SK-N-SH (cell line): ENCODE results near the gene CAMK2N1.

Experiments used
- CHD2 ChIP-seq: fragments of 150-350 bp; IDR thresholded peaks from 2 replicates; pipeline ENCODE4 v1.6.1; 2018; ENCODE audit warnings: low read length; ENCODE audit not compliant: partially characterized antibody
- ELF1 ChIP-seq: IDR thresholded peaks from 2 replicates; pipeline ENCODE4 v1.4.0; 2012
- EZH2phosphoT487 ChIP-seq: fragments of 200-600 bp; sonication (generic); IDR thresholded peaks from 2 replicates; pipeline ENCODE4 v1.6.1; 2017; ENCODE audit warnings: low read depth, mixed run types, mild to moderate bottlenecking, antibody characterized with exemption, moderate library complexity, borderline replicate concordance
- GATA2 ChIP-seq: sonication (generic); formaldehyde crosslinking; IDR thresholded peaks from 2 replicates; pipeline ENCODE4 v1.5.0; 2020; ENCODE audit warnings: mild to moderate bottlenecking, missing genetic modification reagents
- POLR2AphosphoS5 ChIP-seq: IDR thresholded peaks from 2 replicates; pipeline ENCODE4 v1.6.1; 2012; ENCODE audit warnings: low read depth, low read length
- RCOR1 ChIP-seq: fragments of 150-350 bp; IDR thresholded peaks from 2 replicates; pipeline ENCODE4 v1.6.1; 2017; ENCODE audit warnings: antibody characterized with exemption, low read length
- RXRA ChIP-seq: IDR thresholded peaks from 2 replicates; pipeline ENCODE4 v1.4.0; 2012; ENCODE audit warnings: low read depth, mild to moderate bottlenecking, borderline replicate concordance
- SIN3A ChIP-seq: IDR thresholded peaks from 2 replicates; pipeline ENCODE4 v1.6.1; 2012; ENCODE audit warnings: low read depth, mild to moderate bottlenecking, low read length, moderate library complexity, borderline replicate concordance
- YY1 ChIP-seq: IDR thresholded peaks from 2 replicates; pipeline ENCODE4 v1.4.0; 2012; ENCODE audit warnings: low read depth, mild to moderate bottlenecking
- TF ChIP-seq, protein P1 (sequence below): fragments of 200-600 bp; sonication (generic); IDR thresholded peaks from 2 replicates; pipeline ENCODE4 v1.6.1; 2017; ENCODE audit warnings: antibody characterized with exemption, mild to moderate bottlenecking, moderate library complexity
- TF ChIP-seq, protein P2 (sequence below): IDR thresholded peaks from 2 replicates; pipeline ENCODE4 v1.4.0; 2012; ENCODE audit warnings: low read depth, borderline replicate concordance
- TF ChIP-seq, protein P3 (sequence below): IDR thresholded peaks from 2 replicates; pipeline ENCODE4 v1.4.0; 2012; ENCODE audit warnings: low read depth, borderline replicate concordance

DNA sequence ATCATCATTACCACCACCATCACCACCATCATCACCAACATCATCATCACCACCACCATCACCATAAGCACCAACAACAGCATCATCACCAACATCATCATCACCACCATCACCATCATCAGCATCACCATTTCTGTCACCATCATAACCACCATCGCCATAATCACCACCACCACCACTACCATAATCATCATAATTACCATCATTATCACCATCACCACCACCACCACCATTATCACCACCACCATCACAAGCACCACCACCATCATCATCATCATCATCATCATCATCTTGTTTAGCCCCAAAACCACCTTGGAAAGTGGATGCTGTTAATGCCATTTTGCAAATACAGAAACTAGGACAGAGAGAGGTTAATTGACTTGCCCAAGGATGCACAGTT lies 22.5 kb downstream of the CAMK2N1 start:
- TF ChIP-seq, protein P1, sequence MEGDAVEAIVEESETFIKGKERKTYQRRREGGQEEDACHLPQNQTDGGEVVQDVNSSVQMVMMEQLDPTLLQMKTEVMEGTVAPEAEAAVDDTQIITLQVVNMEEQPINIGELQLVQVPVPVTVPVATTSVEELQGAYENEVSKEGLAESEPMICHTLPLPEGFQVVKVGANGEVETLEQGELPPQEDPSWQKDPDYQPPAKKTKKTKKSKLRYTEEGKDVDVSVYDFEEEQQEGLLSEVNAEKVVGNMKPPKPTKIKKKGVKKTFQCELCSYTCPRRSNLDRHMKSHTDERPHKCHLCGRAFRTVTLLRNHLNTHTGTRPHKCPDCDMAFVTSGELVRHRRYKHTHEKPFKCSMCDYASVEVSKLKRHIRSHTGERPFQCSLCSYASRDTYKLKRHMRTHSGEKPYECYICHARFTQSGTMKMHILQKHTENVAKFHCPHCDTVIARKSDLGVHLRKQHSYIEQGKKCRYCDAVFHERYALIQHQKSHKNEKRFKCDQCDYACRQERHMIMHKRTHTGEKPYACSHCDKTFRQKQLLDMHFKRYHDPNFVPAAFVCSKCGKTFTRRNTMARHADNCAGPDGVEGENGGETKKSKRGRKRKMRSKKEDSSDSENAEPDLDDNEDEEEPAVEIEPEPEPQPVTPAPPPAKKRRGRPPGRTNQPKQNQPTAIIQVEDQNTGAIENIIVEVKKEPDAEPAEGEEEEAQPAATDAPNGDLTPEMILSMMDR: no peak
- TF ChIP-seq CHD2 (no peak), YY1 (no peak), ELF1 (no peak), GATA2 (no peak), POLR2AphosphoS5 (no peak), SIN3A (no peak), RXRA (no peak), RCOR1 (no peak), EZH2phosphoT487 (no peak)
- TF ChIP-seq, protein P2, sequence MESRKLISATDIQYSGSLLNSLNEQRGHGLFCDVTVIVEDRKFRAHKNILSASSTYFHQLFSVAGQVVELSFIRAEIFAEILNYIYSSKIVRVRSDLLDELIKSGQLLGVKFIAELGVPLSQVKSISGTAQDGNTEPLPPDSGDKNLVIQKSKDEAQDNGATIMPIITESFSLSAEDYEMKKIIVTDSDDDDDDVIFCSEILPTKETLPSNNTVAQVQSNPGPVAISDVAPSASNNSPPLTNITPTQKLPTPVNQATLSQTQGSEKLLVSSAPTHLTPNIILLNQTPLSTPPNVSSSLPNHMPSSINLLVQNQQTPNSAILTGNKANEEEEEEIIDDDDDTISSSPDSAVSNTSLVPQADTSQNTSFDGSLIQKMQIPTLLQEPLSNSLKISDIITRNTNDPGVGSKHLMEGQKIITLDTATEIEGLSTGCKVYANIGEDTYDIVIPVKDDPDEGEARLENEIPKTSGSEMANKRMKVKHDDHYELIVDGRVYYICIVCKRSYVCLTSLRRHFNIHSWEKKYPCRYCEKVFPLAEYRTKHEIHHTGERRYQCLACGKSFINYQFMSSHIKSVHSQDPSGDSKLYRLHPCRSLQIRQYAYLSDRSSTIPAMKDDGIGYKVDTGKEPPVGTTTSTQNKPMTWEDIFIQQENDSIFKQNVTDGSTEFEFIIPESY: no peak
- TF ChIP-seq, protein P3, sequence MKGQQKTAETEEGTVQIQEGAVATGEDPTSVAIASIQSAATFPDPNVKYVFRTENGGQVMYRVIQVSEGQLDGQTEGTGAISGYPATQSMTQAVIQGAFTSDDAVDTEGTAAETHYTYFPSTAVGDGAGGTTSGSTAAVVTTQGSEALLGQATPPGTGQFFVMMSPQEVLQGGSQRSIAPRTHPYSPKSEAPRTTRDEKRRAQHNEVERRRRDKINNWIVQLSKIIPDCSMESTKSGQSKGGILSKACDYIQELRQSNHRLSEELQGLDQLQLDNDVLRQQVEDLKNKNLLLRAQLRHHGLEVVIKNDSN: no peak
